C4-2B (cell line): ENCODE measurements around the gene ERVK3-1.

Experiments
- H3K27ac ChIP-seq: fragments of 450-650 bp; 2 replicates; pipeline ENCODE4 v1.5.1; 2017
- ZFX ChIP-seq: fragments of 450-650 bp; IDR thresholded peaks from 2 replicates; pipeline ENCODE4 v1.6.1; 2017
- TF ChIP-seq, protein P1 (sequence below): fragments of 450-650 bp; conservative IDR thresholded peaks from 2 replicates; pipeline ENCODE4 v1.5.1; 2017; ENCODE audit warnings: mild to moderate bottlenecking

The ERVK3-1 gene

DNA sequence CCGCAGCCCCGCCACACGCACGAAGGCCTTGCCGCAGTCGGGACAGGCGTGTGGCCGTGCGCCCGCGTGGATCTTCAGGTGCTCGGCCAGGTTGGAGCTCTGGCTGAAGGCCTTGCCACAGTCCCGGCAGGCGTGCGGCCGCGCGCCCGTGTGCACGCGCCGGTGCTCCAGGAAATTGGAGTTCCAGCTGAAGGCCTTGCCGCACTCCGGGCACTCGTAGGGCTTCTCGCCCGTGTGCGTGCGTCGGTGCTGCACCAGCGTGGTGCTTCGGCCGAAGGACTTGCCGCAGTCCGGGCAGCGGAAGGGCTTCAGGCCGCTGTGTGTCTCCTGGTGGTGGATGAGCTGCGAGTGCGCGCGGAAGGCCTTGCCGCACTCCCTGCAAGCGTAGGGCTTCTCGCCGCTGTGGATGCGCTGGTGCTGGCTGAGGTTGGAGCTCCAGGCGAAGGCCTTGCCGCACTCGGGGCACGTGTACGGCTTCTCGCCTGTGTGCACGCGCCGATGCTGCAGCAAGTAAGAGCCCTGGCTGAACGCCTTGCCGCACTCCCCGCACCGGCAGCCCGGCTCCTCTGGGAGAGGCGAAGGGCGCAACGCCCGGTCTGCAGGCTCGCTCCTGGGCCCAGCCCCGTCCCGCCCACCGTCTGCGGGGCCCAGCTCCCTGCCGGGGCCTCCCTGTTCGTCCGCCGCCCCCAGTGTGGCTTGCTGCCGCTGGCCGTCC, 51.7 kb downstream of the ERVK3-1 start:
- H3K27ac ChIP-seq: no peak overlapping the region
- TF ChIP-seq, protein P1, sequence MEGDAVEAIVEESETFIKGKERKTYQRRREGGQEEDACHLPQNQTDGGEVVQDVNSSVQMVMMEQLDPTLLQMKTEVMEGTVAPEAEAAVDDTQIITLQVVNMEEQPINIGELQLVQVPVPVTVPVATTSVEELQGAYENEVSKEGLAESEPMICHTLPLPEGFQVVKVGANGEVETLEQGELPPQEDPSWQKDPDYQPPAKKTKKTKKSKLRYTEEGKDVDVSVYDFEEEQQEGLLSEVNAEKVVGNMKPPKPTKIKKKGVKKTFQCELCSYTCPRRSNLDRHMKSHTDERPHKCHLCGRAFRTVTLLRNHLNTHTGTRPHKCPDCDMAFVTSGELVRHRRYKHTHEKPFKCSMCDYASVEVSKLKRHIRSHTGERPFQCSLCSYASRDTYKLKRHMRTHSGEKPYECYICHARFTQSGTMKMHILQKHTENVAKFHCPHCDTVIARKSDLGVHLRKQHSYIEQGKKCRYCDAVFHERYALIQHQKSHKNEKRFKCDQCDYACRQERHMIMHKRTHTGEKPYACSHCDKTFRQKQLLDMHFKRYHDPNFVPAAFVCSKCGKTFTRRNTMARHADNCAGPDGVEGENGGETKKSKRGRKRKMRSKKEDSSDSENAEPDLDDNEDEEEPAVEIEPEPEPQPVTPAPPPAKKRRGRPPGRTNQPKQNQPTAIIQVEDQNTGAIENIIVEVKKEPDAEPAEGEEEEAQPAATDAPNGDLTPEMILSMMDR: no peak
- no peak for TF ChIP-seq ZFX

DNA sequence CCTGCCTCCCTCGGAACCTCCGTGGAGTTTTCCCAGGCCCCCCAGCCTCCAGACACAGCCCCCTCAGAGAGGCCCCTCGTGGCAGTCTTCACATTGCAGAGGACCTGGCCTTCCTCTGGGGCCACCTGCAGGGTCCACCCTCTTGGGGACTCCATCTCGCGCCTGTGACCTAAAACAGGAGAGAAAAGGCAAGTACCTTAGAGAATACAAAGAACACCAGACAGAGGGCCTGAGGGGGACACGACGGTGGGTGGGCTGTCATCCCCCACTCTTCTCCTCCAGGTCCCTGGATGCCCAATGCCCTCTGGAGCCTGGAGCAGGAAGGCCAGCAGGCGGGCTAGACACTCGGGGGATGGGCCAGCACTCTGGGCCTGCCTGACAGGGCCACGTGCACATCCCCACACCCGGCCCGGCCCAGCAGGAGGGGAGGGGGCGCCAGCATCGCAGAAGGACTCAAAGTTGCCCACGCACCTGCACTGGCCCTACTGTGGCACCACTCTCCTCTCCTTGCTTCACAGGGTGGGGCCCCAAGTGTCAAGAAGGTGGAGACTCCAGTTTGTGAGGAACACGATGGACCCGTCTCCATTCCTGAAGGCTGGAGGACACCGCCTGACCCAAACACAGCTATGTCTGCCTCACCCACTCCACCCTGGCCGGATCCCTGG, 52.4 kb downstream of the ERVK3-1 start:
- no peak overlapping the region for H3K27ac ChIP-seq
- no peak for TF ChIP-seq ZFX
- TF ChIP-seq, protein P1: no peak

DNA sequence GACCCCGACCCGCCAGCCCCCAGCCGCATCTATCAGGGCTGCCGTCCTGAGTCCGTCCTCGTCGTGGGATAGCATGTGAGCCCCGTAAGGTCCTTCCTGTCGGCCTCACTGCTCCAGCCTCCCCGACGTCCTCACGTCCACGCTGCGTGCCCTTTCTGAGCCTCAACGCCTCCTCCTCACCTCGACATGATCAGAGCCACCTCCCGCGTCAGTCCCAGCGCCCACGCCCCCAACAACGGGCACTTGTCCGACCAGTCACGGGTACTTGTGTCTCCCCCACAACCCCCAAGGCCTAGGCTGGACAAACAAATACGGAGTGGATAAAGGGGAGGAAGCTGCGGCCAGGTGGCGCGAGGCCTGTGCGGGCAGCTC, 56.7 kb downstream of the ERVK3-1 start:
- TF ChIP-seq ZFX: no peak
- TF ChIP-seq, protein P1: no peak
- H3K27ac ChIP-seq: peak overlapping the region; percentile 88

DNA sequence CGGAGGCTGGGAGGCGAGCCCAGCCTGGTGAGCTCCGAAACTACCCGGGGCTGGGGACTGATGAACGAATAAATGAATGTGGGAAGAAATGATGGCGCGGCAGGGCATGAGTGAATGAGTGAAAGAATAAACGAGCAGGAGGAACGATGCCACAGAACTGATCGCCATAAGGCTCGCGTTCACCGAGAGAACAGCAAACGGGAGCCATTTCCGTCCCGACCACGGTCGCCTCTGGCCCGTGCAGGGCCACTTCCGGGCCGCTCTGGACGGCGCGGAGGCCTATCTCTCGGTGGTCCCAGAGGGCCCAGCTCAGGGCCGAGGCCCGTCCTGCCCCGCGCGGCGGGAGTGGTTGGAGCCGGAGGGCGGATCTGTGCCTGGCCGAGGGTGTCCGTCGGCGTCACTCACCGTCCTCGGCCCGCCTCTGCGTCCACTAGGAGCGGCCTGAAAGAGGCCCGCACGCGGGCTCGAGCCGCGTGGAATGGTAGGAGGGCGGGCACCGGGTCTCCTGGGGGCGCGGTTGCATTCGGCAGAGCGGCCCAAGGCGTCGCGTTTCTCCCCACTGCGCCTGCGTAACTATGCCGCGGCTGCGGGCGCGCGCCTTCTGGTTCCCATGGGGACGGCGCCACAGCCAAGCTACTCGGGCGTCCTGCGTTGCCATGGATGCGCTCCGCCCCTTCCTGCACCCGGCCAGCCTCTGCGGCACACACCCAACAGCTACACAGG, 57.3 kb downstream of the ERVK3-1 start, which contains the start of gene ZNF497:
Gene ZNF497 (minus strand): TSS at position 480 of the 723 bp plus-strand sequence. CDS start 5,116 bp downstream, outside the sequence.
- TF ChIP-seq, protein P1: no peak
- TF ChIP-seq ZFX: peak; percentile 93
- H3K27ac ChIP-seq: peak within 1 kb of the TSS; percentile 88

DNA sequence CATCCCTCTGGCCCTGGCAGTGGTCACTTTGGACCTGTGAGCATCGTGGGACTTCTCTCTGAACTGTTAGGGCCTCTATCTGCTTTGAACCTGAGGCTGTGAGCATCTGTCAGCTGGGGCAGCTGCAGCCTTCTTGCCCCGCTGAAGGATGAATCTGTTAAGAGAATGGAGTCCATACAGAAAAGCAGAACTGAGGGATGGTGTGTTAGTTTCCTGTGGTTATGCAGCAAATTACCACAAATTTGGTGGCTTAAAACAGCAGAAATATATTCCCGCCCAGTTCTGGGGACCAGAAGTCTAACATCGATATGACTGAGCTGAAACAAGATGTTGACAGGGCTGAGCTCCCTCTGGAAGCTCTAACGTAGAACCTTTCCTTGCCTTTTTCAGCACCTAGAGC, 59.0 kb downstream of the ERVK3-1 start:
- no peak overlapping the region for H3K27ac ChIP-seq
- TF ChIP-seq, protein P1: no peak
- no peak for TF ChIP-seq ZFX
